HG03469 (cell line): ENCODE results near the gene ENO1.
"Not testable (repeated sequence)": the region's sequence is repeated elsewhere in the genome, so short reads cannot be mapped to it uniquely, and the experiment has no call there.

ENCODE experiments used
- ATAC-seq: cut with Tn5 transposase; IDR thresholded peaks from one replicate; pipeline ENCODE4 v1.9.1; 2021; ENCODE audit warnings: mild to moderate bottlenecking, moderate library complexity, moderate number of reproducible peaks; ENCODE audit not compliant: unreplicated experiment

The ENO1 gene

DNA sequence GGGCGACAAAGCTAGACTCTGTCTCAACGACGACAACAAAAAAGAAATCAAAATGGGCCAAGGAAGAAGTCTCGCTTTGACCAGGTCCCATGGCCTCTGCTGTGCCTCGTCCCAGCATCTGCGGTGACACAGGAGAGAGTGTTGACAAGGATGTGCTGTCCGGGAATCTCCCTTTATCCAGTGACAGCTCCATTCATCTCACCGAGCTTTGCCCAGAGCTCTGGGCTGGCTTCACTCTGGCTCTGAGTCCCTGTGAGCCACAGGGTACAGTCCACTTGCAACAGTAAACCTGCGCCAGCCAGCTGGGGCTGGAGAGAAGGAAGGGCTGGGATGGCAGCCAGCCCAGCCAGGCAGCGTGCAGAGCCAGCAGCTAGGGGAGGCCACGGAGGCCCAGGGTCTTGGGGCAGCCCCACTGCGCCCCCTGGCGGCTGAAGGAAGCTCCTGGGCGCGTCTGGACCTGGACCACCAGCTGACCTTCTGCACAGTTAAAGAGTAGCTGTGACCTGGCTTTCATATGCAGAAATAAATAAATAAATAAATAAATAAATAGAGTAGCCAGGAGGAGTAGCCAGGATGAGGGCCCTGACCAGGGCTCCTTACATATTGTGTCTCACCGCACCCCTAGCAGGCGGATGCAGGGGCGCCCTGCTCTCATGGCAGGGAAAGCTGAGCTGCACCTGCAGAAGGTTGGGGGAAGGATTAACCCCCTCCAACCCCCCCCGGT is 29.7 kb downstream of the ENO1 start:
- no peak for ATAC-seq

DNA sequence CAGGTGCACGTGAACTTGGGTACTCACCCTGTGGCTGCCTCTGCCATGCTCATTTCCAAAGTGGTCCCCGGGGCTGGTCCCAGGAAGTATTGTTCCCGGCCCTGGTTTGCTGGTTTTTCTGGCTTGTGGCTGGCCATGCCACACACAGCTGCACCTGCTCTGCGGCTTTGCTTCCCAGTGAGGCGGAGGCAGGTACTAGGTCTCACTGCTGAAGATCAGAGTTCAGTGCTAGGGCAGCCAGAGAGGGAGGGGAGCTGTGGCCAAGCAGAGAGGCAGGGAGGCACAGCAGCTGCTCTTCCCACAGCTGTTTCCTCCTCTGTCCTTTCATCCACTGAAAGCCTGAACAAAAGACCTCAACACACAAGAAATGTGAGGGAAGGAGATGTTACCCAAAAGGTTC is 30.5 kb downstream of the ENO1 start:
- ATAC-seq: no peak

DNA sequence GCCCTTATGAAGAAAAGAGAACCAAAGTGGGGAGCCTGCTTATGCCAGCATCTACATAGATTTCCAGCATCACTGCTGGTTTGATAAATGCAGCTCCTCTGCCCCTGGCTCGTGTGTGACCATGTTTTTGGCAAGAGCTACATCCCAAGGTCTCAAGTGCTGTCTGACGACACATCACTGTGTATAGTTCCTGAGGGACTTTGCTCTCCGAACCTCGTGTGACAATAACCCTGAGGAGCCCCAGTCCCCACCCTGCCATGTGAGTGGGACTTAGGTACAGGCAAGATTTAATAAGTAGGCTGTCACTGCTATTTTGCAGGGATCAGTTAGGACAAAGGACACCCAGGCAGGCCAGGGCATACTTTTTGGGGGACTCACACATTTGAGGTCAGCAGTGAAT is 32.2 kb downstream of the ENO1 start:
- no peak for ATAC-seq

GRCh38 chr1:8845104-8846097 is 33.1 kb downstream of the ENO1 start:
- ATAC-seq: no peak

DNA sequence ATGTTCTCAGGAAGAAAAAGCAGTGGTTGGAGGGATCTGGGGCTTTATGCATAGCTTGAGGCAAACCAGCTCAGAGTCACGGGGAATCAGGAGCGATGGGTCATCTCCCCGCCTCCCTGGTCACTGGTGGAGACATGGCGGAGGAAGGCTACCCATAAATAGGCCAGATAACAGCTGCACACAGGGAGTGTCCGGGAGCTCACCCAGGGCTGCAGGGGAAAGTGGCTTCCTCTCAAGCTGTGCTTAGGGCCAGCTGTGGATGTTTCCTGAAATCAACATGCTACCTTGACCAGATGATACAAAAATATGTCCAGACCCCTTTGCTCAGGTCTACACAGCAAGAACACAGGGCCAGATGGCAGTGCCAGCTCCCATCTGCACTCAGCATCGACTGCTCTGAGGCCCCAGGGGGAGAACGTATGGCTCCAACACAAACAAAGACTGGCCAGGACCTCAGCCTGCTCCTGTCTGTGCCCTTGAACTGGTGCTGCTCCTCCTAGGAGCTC is 33.9 kb downstream of the ENO1 start:
- no peak for ATAC-seq

- no peak for ATAC-seq
Observed at GRCh38 chr1:8841395-8841794, 37.1 kb downstream of the ENO1 start.

DNA sequence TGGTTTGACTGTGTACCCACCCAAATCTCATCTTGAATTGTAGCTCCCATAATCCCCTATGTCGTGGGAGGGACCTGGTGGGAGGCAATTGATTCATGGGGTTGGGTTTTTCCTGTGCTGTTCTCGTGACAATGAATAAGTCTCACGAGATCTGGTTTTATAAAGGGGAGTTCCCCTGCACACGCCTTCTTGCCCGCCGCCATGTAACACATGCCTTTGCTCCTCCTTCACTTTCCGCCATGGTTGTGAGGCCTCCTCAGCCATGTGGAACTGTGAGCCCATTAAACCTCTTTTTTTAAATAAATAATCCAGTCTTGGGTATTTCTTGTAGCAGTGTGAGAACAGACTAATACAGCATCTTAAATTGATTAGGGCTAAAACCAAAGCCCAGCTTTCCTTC is 38.5 kb downstream of the ENO1 start:
- no peak for ATAC-seq

DNA sequence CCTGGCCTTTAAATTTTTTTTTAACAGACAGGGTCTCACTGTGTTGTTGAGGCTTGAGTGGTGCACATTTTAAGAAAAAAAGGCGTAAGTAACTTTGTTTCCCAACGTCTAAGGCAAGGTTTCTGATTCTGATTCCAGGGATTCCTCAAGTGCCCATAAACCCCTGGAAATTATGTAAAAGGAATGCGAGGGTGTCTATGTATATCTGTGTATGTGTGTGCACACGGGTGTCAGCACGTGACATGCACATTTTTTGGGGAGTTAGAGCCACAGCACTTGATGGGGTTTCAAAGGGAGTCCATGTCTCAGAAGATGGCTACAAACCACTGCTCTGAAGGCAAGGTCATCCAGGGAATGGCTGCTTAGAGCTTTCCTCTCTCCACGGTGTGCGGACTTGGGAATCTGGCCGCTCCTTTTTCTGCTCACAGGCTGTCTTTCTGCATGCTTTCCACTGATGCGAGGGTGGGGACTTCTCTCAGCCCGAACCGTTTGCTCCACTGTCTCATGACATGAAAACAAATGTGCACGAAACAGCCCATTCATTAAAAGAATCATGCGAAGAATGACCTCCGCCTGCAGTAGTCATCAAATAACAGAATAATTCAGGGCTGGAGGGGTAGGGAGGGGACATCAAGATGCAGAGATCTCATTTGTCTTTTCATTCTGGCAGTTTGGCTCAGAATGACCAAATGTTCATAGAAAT is 42.4 kb downstream of the ENO1 start:
- no peak for ATAC-seq

GRCh38 chr1:8831340-8831739 is 47.1 kb downstream of the ENO1 start:
- no peak for ATAC-seq

DNA sequence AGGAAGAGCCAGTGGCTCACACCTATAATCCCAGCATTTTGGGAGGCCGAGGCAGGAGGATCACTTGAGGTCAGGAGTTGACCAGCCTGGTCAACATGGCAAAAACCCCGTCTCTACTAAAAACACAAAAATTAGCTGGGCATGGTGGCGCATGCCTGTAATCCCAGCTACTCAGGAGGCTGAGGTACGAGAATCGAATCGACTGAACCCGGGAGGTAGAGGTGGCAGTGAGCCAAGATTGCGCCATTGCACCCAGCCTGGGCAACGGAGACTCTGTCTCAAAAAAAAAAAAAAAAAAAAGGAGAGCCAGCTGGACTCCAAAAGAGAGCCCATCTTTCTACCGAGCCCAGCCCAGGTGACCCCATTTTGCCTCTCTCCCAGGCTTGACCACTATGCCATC is 47.8 kb downstream of the ENO1 start:
- ATAC-seq: not testable (repeated sequence)

- ATAC-seq: no peak
Observed at GRCh38 chr1:8825985-8826481, 52.5 kb downstream of the ENO1 start.

GRCh38 chr1:8823295-8823664 is 55.2 kb downstream of the ENO1 start:
- no peak for ATAC-seq

DNA sequence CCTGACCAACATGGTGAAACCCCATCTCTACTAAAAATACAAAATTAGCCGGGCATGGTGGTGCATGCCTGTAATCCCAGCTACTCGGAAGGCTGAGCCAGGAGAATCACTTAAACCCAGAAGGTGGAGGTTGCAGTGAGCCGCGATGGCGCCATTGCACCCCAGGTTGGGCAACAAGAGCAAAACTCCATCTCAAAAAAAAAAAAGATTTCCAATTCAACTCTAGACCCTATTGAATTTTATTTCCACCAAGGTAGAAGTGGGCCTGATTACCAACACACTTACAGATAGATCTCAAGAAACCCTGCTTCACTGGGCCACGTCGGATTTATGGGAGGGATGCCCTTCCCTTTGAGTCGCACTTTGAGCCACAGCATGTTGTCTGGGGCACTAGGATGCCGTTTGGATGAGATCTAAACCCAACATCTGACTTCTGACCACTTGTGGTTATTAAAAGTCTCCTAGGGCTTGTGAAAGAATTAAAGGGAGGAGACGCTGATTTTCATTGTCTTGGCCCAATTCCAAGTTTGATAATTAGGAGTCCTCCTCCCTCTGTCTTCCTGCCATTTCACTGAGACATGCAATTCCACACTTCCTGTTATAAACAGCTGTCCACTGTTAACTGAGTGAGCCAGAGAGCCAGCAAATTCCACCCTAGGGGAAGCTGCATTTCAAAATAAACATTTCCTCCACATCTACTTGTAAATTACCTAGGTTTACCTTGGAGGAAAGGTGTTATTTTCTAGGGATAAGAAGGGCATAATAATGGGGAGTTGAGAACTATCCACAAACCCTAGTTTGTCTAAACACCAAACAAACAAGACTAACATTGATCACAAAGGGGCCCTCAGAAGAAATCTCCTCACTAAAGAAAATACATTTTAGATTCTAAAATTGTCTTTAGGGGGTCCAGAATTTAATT is 55.9 kb downstream of the ENO1 start:
- no peak for ATAC-seq

- ATAC-seq: no peak
Observed at GRCh38 chr1:8821084-8821483, 57.4 kb downstream of the ENO1 start.

GRCh38 chr1:8818789-8819188 is 59.7 kb downstream of the ENO1 start:
- not testable (repeated sequence) for ATAC-seq

DNA sequence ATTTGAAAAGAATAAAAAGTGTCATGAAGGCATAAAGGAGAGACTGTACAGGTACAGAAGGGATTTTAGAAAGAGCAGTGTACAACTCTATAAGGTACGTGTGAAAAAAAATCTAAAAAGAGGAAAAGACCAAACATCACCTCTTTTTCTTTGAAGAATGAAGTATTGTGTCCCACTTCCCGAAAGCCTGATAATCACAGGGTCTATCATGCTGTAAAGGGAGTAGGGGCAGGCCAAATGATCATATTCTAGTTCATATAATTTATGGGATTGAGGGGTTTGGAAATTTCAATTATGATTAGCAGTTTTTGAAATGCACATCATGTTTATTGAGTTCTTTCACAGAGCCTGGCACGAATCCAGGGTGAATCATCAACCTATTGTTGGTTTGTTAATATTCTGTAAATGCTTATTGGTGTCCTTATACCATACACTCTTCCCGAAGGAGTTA is 60.1 kb downstream of the ENO1 start:
- ATAC-seq: no peak

DNA sequence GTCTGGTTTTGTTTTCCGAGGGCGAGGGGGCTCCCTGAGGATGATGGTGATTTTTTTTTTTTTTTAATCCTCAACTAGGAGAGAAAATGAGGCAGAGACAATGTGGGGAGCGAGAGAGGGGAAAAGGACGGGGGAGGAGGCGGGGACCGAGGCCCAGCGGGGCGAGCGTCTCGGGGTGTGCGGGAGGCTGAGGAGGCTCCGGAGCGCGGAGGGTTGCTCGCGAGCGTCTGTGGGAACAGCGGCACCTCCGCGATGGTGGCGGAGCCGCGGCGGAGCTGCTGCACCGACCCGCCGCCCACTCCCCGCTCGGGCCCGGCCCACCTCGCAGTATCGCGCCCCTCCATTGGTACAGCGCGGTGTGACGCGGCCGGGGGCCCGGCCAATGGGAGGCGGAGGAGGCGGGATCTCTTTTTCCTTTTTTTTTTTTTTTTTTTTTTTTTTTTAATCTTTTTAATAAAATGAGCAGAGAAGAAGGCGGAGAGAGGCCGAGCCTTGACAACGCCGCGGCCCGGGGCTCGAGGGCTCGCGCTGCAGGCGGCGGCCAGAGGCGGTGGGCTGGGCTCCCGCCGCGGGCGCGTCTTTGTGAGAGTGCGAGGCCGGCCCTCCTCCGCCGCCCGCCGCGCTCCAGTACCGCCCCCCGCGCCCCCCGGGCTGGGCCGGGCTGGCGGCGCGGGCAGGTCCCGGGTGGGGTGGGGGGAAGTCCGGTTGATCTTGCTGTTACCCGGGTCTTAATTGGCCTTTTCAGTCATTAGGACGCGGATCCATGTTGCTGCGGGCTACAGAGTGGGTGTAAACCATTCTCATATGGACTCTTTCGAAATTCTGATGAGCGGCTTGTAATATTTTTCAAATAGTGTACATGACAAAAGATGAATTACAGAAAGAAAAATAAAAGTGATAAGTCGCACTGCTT is 60.8 kb downstream of the ENO1 start, which contains the start of gene RERE:
TSS of gene RERE (minus strand) at position 229 of the 913 bp plus-strand sequence.
- ATAC-seq: peak; percentile 81

GRCh38 chr1:8816831-8817411 is 61.6 kb downstream of the ENO1 start:
- ATAC-seq: no peak
